ENCODE data around the gene MFSD6. TPM values are rescaled to one million over a fixed set of nuclear protein-coding genes. Genes with fewer than 3 reads are reported as not detected.

MFSD6 gene
- polyA plus RNA-seq, 1 experiment, result 14.4 TPM

DNA sequence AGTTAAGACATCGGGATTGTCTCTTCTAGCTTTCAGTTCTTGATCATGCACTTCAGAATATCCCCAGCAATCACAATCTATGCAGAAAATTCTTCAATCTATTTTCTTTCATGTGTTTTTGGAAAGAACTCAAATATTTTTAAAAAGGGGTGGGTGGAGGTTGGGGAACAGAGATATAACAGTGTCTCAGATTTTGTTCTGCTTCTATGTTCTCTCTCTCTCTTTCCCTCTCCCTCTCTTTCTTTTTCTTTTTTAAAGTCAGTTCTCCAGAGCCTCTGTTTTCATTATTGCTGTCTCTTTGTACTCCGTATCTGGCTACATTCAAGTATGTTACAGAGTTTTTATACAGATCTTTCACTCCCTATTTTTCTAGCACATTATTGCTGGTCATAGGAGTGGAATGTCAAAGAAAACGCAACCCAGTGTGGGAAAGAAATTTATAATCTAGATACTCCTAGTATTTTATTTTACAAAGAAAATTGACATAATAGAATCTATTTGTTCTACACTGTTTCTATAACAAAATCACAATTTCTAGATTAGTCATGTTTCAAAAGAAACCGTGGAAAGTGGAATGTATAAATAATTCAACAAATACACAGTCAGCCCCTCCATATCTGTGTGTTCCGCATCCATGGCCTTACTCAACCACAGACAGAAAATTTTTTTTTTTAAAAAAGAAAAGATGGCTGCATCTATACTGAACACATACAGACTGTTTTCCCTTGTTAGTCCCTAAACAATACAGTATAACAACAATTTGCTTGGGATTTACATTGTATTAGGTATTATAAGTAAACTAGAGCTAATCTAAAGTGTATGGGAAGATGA lies 137.6 kb downstream of the MFSD6 start:
- DNase-seq (ENCODE audit: low read depth), result no peak

GRCh38 chr2:190546734-190547133 lies 138.6 kb downstream of the MFSD6 start:
- DNase-seq (ENCODE audit: low read depth), result no peak
- no peak overlapping the region for H3K4me3 ChIP-seq (ENCODE audit: low read depth, low read length)
- no peaks in the 10 kb centered on the region for H3K36me3 ChIP-seq (ENCODE audit: control insufficient read depth, insufficient read depth, low read length)
- POLR2A ChIA-PET, result no interaction called here
- TF ChIP-seq CTCF (IDR thresholded peaks at IDR 0.05; ENCODE audit: insufficient read depth, low read depth, low read length), result no peak
- no peaks in the 10 kb centered on the region for H3K27me3 ChIP-seq (ENCODE audit: control insufficient read depth, insufficient read depth, low read length)
- CTCF ChIA-PET, result interaction anchor here (1.0 to 1.4 kb wide), 2 partner anchors 15 to 258 kb away, joined by 3 to 4 read pairs; no protein-coding TSS in a partner anchor

More for the DNA sequence above, 137.6 kb downstream of the MFSD6 start:
- no peaks in the 10 kb centered on the region for H3K27me3 ChIP-seq (ENCODE audit: control insufficient read depth, insufficient read depth, low read length)
- H3K36me3 ChIP-seq (ENCODE audit: control insufficient read depth, insufficient read depth, low read length), result no peaks in the 10 kb centered on the region
- no peak for TF ChIP-seq CTCF (IDR thresholded peaks at IDR 0.05; ENCODE audit: insufficient read depth, low read depth, low read length)
- POLR2A ChIA-PET, result no interaction called here
- no peak overlapping the region for H3K4me3 ChIP-seq (ENCODE audit: low read depth, low read length)
- CTCF ChIA-PET, result interaction anchor here (1.0 kb wide), 1 partner anchor 259 kb away, joined by 3 read pairs; no protein-coding TSS in a partner anchor

- DNase-seq (ENCODE audit: low read depth), result no peak
- Histone ChIP-seq H3K36me3 (ENCODE audit: control insufficient read depth, insufficient read depth, low read length) (no peaks in the 10 kb centered on the region), H3K27me3 (ENCODE audit: control insufficient read depth, insufficient read depth, low read length) (no peaks in the 10 kb centered on the region), H3K4me3 (ENCODE audit: low read depth, low read length) (no peak overlapping the region)
- ChIA-PET CTCF (interaction anchor here (1.4 kb wide), 1 partner anchor 14 kb away, joined by 4 read pairs; no protein-coding TSS in a partner anchor), POLR2A (no interaction called here)
- TF ChIP-seq CTCF (IDR thresholded peaks at IDR 0.05; ENCODE audit: insufficient read depth, low read depth, low read length), result no peak
Observed at GRCh38 chr2:190547886-190548285, 139.7 kb downstream of the MFSD6 start.

DNA sequence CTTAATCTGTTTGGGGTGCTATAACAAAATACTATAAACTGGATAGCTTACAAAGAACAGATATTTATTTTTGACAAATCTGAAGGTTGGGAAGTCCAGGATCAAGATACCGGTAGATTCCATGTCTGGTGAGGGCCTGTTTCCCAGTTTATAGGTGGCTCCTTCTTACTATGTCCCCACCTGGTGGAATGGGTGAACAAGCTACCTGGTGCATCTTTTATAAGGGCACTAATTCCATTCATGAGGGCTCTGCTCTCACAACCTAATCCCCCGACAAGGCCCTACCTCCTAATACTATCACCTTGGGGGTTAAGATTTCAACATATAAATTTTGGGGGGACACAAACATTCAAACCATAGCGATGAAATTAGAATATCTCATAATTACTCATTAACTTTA lies 142.0 kb downstream of the MFSD6 start:
- Histone ChIP-seq H3K27me3 (ENCODE audit: control insufficient read depth, insufficient read depth, low read length) (no peaks in the 10 kb centered on the region), H3K4me3 (ENCODE audit: low read depth, low read length) (no peak overlapping the region), H3K36me3 (ENCODE audit: control insufficient read depth, insufficient read depth, low read length) (no peaks in the 10 kb centered on the region)
- no peak for DNase-seq (ENCODE audit: low read depth)
- TF ChIP-seq CTCF (IDR thresholded peaks at IDR 0.05; ENCODE audit: insufficient read depth, low read depth, low read length), result no peak
- ChIA-PET POLR2A (no interaction called here), CTCF (no interaction called here)

Other genes starting within 250 kb of the MFSD6 start
- 5.2 and 12.4 TPM in 2 replicates for gene HIBCH, start 88.5 kb upstream of the MFSD6 start, polyA plus RNA-seq (2011; rRNA removed)
- 6.5 and 8.8 TPM in 2 replicates for gene INPP1, start 64.8 kb upstream of the MFSD6 start, polyA plus RNA-seq (2011; rRNA removed)
- 2.1 and 5.8 TPM in 2 replicates for gene NEMP2, start 126.4 kb downstream of the MFSD6 start, polyA plus RNA-seq (2011; rRNA removed)
- gene NAB1, start 240.7 kb downstream of the MFSD6 start, polyA plus RNA-seq (2011; rRNA removed), result 14.1 and 19.5 TPM in 2 replicates

All from BJ (cell line).